HFF-Myc (cell line): Measurements from ENCODE around the gene CDC42BPG.
"Not testable (repeated sequence)": the region's sequence is repeated elsewhere in the genome, so short reads cannot be mapped to it uniquely, and the experiment has no call there.

Experiments used
- DNase-seq: peaks from one replicate; pipeline ENCODE4 v3.0.0-alpha.2; 2011; ENCODE audit warnings: low read depth; ENCODE audit errors: extremely low read depth
- H3K4me3 ChIP-seq: replicated peaks from 2 replicates; pipeline ENCODE4 v1.5.1; 2011; ENCODE audit warnings: low read depth, mild to moderate bottlenecking, control low read depth, low read length
- TF ChIP-seq, protein P1 (sequence below): IDR thresholded peaks from 2 replicates; pipeline ENCODE4 v1.5.1; 2012; ENCODE audit warnings: mild to moderate bottlenecking, low read depth, low read length, control low read depth; ENCODE audit errors: missing control alignments

Gene CDC42BPG

GRCh38 chr11:64817476-64817875 is 27.0 kb downstream of the CDC42BPG start:
- TF ChIP-seq, protein P1, sequence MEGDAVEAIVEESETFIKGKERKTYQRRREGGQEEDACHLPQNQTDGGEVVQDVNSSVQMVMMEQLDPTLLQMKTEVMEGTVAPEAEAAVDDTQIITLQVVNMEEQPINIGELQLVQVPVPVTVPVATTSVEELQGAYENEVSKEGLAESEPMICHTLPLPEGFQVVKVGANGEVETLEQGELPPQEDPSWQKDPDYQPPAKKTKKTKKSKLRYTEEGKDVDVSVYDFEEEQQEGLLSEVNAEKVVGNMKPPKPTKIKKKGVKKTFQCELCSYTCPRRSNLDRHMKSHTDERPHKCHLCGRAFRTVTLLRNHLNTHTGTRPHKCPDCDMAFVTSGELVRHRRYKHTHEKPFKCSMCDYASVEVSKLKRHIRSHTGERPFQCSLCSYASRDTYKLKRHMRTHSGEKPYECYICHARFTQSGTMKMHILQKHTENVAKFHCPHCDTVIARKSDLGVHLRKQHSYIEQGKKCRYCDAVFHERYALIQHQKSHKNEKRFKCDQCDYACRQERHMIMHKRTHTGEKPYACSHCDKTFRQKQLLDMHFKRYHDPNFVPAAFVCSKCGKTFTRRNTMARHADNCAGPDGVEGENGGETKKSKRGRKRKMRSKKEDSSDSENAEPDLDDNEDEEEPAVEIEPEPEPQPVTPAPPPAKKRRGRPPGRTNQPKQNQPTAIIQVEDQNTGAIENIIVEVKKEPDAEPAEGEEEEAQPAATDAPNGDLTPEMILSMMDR, result no peak
- no peak overlapping the region for H3K4me3 ChIP-seq
- no peak for DNase-seq

DNA sequence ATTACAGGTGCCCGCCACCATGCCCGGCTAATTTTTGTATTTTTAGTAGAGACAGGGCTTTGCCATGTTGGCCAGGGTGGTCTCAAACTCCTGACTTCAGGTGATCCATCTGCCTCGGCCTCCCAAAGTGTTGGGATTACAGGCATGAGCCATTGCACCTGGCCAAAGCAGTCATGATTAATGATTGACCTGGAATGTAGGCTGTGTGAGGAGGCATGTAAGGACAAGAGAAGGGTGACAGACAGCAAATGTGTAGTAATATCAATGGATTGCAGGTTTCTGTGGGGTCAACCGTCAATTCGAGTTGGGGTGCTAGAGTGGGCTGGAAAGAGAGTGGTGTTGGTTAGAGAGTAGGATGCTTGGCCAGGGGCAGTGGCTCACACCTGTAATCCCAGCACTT is 29.0 kb downstream of the CDC42BPG start:
- not testable (repeated sequence) for DNase-seq, H3K4me3 ChIP-seq

DNA sequence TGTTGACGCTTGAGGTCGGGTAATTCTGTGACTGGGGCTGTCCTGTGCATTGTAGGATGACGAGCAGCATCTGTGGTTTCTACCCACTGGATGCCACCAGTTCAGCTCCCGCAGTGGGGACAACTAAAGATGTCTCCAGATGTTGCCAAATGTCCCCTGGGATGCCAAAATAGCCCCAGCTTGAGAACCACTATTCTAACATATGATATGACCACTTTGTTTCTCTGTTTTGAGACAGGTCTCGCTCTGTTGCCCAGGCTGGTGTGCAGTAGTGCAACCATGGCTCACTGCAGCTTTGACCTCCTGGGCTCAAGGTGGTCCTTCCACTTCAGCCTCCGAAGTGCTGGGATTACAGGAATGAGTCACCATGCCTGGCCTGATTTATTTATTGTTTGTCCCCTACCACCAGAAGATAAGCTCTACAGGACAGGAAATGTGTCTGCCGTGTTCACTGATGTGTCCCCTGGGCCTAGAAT is 29.7 kb downstream of the CDC42BPG start:
- no peak for DNase-seq
- TF ChIP-seq, protein P1, result no peak

GRCh38 chr11:64813826-64814225 is 30.6 kb downstream of the CDC42BPG start:
- TF ChIP-seq, protein P1, result no peak
- no peak for DNase-seq
- no peak overlapping the region for H3K4me3 ChIP-seq

More for the DNA sequence above, 29.7 kb downstream of the CDC42BPG start:
- H3K4me3 ChIP-seq, result no peak overlapping the region

DNA sequence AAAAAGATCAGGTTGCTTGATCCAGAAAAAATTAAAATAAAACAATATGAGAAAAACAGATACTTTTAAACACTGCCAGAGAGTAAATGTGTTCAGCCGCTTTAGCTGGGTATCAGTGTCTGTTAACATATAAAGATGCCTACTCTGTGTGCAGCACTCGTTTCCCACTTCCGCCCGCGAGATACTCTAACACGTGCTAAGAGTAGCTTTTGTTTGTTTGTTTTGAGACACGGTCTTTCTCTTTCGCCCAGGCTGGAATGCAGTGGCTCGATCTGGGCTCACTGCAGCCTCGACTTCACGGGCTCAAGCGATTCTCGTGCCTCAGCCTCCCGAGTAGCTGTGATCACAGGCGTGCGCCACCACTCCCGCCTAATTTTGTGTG is 33.6 kb downstream of the CDC42BPG start:
- DNase-seq, result no peak
- TF ChIP-seq, protein P1, result no peak
- H3K4me3 ChIP-seq, result peak overlapping the region; percentile 88

GRCh38 chr11:64810271-64810890 is 34.1 kb downstream of the CDC42BPG start, which contains the start of gene MEN1:
Gene MEN1 (minus strand): TSS chr11:64810551. CDS start chr11:64810109, 442 bp downstream.
- DNase-seq, result peak; percentile 84
- H3K4me3 ChIP-seq, result peak within 1 kb of the TSS; percentile 88
- TF ChIP-seq, protein P1, result no peak

DNA sequence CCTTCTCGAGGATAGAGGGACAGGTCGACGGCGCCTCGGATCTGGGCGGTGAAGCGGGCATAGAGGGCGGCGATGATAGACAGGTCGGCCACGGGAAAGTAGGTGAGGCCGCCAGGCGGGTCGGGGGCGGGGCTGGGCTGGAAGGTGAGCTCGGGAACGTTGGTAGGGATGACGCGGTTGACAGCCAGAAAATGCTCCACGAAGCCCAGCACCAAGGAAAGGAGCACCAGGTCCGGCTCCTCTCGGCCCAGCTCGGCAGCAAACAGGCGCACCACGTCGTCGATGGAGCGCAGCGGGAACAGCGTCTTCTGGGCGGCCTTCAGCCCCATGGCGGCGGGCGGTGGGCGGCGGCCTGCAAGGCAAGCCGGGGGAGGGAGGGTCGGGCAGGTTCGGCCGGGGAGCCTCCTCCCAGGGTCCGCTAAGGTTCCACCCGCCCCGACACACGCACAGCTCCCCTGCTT is 34.6 kb downstream of the CDC42BPG start:
- no peak for DNase-seq
- peak overlapping the region; percentile 88 for H3K4me3 ChIP-seq
- TF ChIP-seq, protein P1, result no peak
